IPS-NIHi7 (cell line): ENCODE measurements around the gene OR51S1.
A peak's percentile ranks its signal among the peaks of the same experiment; 100 is the strongest.
"Not testable (repeated sequence)": the region's sequence is repeated elsewhere in the genome, so short reads cannot be mapped to it uniquely, and the experiment has no call there.

Experiments
- DNase-seq: peaks from one replicate; pipeline ENCODE4 v3.0.0; 2012; ENCODE audit warnings: mixed read lengths; ENCODE audit errors: extremely low spot score

The OR51S1 gene

GRCh38 chr11:4848908-4849532 lies at the start of gene OR51S1:
Gene OR51S1 (minus strand): TSS chr11:4849208. CDS start chr11:4849208, 0 bp downstream.
- DNase-seq, result no peak

- peak; percentile 15 for DNase-seq
Observed at GRCh38 chr11:4891996-4892640, 43.1 kb upstream of the OR51S1 start.

GRCh38 chr11:4890279-4890678 lies 41.3 kb upstream of the OR51S1 start:
- no peak for DNase-seq

GRCh38 chr11:4887591-4887990 lies 38.6 kb upstream of the OR51S1 start:
- DNase-seq, result no peak

- no peak for DNase-seq
Observed at GRCh38 chr11:4886186-4886585, 37.2 kb upstream of the OR51S1 start.

- no peak for DNase-seq
Observed at GRCh38 chr11:4884361-4884760, 35.4 kb upstream of the OR51S1 start.

- no peak for DNase-seq
Observed at GRCh38 chr11:4882543-4882942, 33.5 kb upstream of the OR51S1 start.

GRCh38 chr11:4881860-4882500 lies 33.0 kb upstream of the OR51S1 start, which contains the start of gene OR51T1:
Gene OR51T1 (plus strand): TSS chr11:4881900. CDS start chr11:4881900, 0 bp downstream.
- no peak for DNase-seq

GRCh38 chr11:4881188-4881587 lies 32.2 kb upstream of the OR51S1 start:
- no peak for DNase-seq

GRCh38 chr11:4865855-4866254 lies 16.8 kb upstream of the OR51S1 start:
- no peak for DNase-seq

- DNase-seq, result no peak
Observed at GRCh38 chr11:4863876-4864275, 14.9 kb upstream of the OR51S1 start.

GRCh38 chr11:4862447-4863236 lies 13.6 kb upstream of the OR51S1 start:
- DNase-seq, result peak; percentile 43

GRCh38 chr11:4854286-4854685 lies 5.3 kb upstream of the OR51S1 start:
- DNase-seq, result not testable (repeated sequence)

GRCh38 chr11:4851033-4851432 lies 2.0 kb upstream of the OR51S1 start:
- DNase-seq, result peak; percentile 12

GRCh38 chr11:4839851-4840549 lies 9.0 kb downstream of the OR51S1 start:
- DNase-seq, result no peak

- DNase-seq, result no peak
Observed at GRCh38 chr11:4830909-4831308, 18.1 kb downstream of the OR51S1 start.

GRCh38 chr11:4830346-4830745 lies 18.7 kb downstream of the OR51S1 start:
- no peak for DNase-seq

- peak; percentile 16 for DNase-seq
Observed at GRCh38 chr11:4826425-4826824, 22.6 kb downstream of the OR51S1 start.

- DNase-seq, result no peak
Observed at GRCh38 chr11:4825132-4825531, 23.9 kb downstream of the OR51S1 start.

GRCh38 chr11:4821021-4821420 lies 28.0 kb downstream of the OR51S1 start, which contains the start of gene OR51F2:
Gene OR51F2 (plus strand): TSS chr11:4821321. CDS start chr11:4821422, 101 bp downstream.
- DNase-seq, result no peak

GRCh38 chr11:4809246-4809645 lies 39.8 kb downstream of the OR51S1 start:
- DNase-seq, result no peak
